WTC11 (cell line): ENCODE measurements around the gene CLIP3.

Experiments
- ATF3 ChIP-seq: sonication (generic); formaldehyde crosslinking; conservative IDR thresholded peaks from 2 replicates; pipeline ENCODE4 v1.8.1; 2022; ENCODE audit warnings: mild to moderate bottlenecking, missing genetic modification reagents
- CREB1 ChIP-seq: sonication (generic); formaldehyde crosslinking; IDR thresholded peaks from 2 replicates; pipeline ENCODE4 v1.8.0; 2023; ENCODE audit warnings: mild to moderate bottlenecking, missing genetic modification reagents
- CTCF ChIP-seq: fragments of 200-600 bp; IDR thresholded peaks from 2 replicates; pipeline ENCODE4 v1.8.0; 2022; ENCODE audit warnings: antibody characterized with exemption
- FOXK1 ChIP-seq: sonication (generic); formaldehyde crosslinking; IDR thresholded peaks from 2 replicates; pipeline ENCODE4 v1.8.0; 2022; ENCODE audit warnings: mild to moderate bottlenecking, moderate library complexity, missing genetic modification reagents
- GABPB1 ChIP-seq: sonication (generic); formaldehyde crosslinking; IDR thresholded peaks from 2 replicates; pipeline ENCODE4 v1.8.1; 2023; ENCODE audit warnings: mild to moderate bottlenecking, missing genetic modification reagents
- HMGA2 ChIP-seq: fragments of 250-450 bp; sonication (Bioruptor Pico); IDR thresholded peaks from 2 replicates; pipeline ENCODE4 v1.4.0; 2021; ENCODE audit warnings: mild to moderate bottlenecking, moderate library complexity
- MAX ChIP-seq: sonication (generic); formaldehyde crosslinking; IDR thresholded peaks from 2 replicates; pipeline ENCODE4 v1.8.0; 2022; ENCODE audit warnings: mild to moderate bottlenecking, missing genetic modification reagents
- NR1H2 ChIP-seq: sonication (generic); formaldehyde crosslinking; IDR thresholded peaks from 2 replicates; pipeline ENCODE4 v1.9.0; 2021; ENCODE audit warnings: mild to moderate bottlenecking, moderate library complexity, missing genetic modification reagents
- NR2C2 ChIP-seq: sonication (generic); formaldehyde crosslinking; IDR thresholded peaks from 2 replicates; pipeline ENCODE4 v1.8.0; 2022; ENCODE audit warnings: mild to moderate bottlenecking, missing genetic modification reagents
- SP1 ChIP-seq: sonication (generic); formaldehyde crosslinking; conservative IDR thresholded peaks from 2 replicates; pipeline ENCODE4 v1.8.1; 2022; ENCODE audit warnings: missing genetic modification reagents
- STAT6 ChIP-seq: sonication (generic); formaldehyde crosslinking; conservative IDR thresholded peaks from 2 replicates; pipeline ENCODE4 v1.8.1; 2023; ENCODE audit warnings: mild to moderate bottlenecking, low read depth, missing genetic modification reagents, moderate library complexity
- USF2 ChIP-seq: sonication (generic); formaldehyde crosslinking; IDR thresholded peaks from 2 replicates; pipeline ENCODE4 v1.8.1; 2023; ENCODE audit warnings: mild to moderate bottlenecking, missing genetic modification reagents, moderate library complexity

GRCh38 chr19:36028313-36029041 lies 4.2 kb downstream of the CLIP3 start:
- no peak for TF ChIP-seq CTCF
- no peak for TF ChIP-seq HMGA2 (CRISPR knock-in tag)
- TF ChIP-seq FOXK1 (CRISPR knock-in tag), result no peak
- TF ChIP-seq USF2 (CRISPR knock-in tag), result no peak
- no peak for TF ChIP-seq ATF3 (CRISPR knock-in tag)
- no peak for TF ChIP-seq CREB1
- TF ChIP-seq SP1, result no peak
- no peak for TF ChIP-seq NR2C2 (CRISPR knock-in tag)
- no peak for TF ChIP-seq NR1H2 (CRISPR knock-in tag)
- TF ChIP-seq MAX, result no peak
- no peak for TF ChIP-seq GABPB1 (CRISPR knock-in tag)
- no peak for TF ChIP-seq STAT6 (CRISPR knock-in tag)
